NCI-H1694 (cell line): Measurements from ENCODE around the gene RYR3.
A peak's percentile ranks its signal among the peaks of the same experiment; 100 is the strongest.

Experiments
- DNase-seq: peaks from one replicate; lab custom pipeline; 2025; lab: John Stamatoyannopoulos, UW

RYR3 gene

GRCh38 chr15:33310481-33311311 is at the start of gene RYR3:
Gene RYR3, plus strand, starts transcription at chr15:33310967. Its CDS starts 79 bp downstream, at chr15:33311046.
- no peak for DNase-seq

- no peak for DNase-seq
Measured at GRCh38 chr15:33262306-33262705, 48.5 kb upstream of the RYR3 start.

- DNase-seq, result no peak
Measured at GRCh38 chr15:33277689-33278088, 33.1 kb upstream of the RYR3 start.

GRCh38 chr15:33278816-33279612 is 31.8 kb upstream of the RYR3 start:
- no peak for DNase-seq

GRCh38 chr15:33279613-33280205 is 31.1 kb upstream of the RYR3 start:
- no peak for DNase-seq

GRCh38 chr15:33282226-33283020 is 28.3 kb upstream of the RYR3 start:
- DNase-seq, result no peak

- DNase-seq, result no peak
Measured at GRCh38 chr15:33283576-33283975, 27.2 kb upstream of the RYR3 start.

GRCh38 chr15:33284336-33284735 is 26.4 kb upstream of the RYR3 start:
- no peak for DNase-seq

- peak; percentile 2 for DNase-seq
Measured at GRCh38 chr15:33292717-33293307, 18.0 kb upstream of the RYR3 start.

GRCh38 chr15:33293713-33294334 is 16.9 kb upstream of the RYR3 start:
- no peak for DNase-seq

GRCh38 chr15:33296050-33296449 is 14.7 kb upstream of the RYR3 start:
- DNase-seq, result no peak

- no peak for DNase-seq
Measured at GRCh38 chr15:33296856-33297255, 13.9 kb upstream of the RYR3 start.

- no peak for DNase-seq
Measured at GRCh38 chr15:33298631-33299030, 12.1 kb upstream of the RYR3 start.

GRCh38 chr15:33304924-33305323 is 5.8 kb upstream of the RYR3 start:
- DNase-seq, result no peak

- DNase-seq, result no peak
Measured at GRCh38 chr15:33309602-33310276, 1.0 kb upstream of the RYR3 start.

GRCh38 chr15:33311312-33311971 is 675 bp downstream of the RYR3 start:
- DNase-seq, result no peak

GRCh38 chr15:33313491-33313890 is 2.7 kb downstream of the RYR3 start:
- DNase-seq, result no peak

GRCh38 chr15:33314069-33314468 is 3.3 kb downstream of the RYR3 start:
- no peak for DNase-seq

GRCh38 chr15:33315044-33315443 is 4.3 kb downstream of the RYR3 start:
- DNase-seq, result no peak

GRCh38 chr15:33317896-33318295 is 7.1 kb downstream of the RYR3 start:
- DNase-seq, result no peak
